GM19351 (cell line): ENCODE data around the gene CABP4.

ENCODE experiments used
- ATAC-seq: cut with Tn5 transposase; IDR thresholded peaks from one replicate; pipeline ENCODE4 v1.9.1; 2021; ENCODE audit warnings: mild to moderate bottlenecking, moderate library complexity; ENCODE audit not compliant: unreplicated experiment

The CABP4 gene

GRCh38 chr11:67494371-67495233 is 39.4 kb downstream of the CABP4 start:
- no peak for ATAC-seq

- ATAC-seq, result no peak
These were observed 40.3 kb downstream of the CABP4 start for GRCh38 chr11:67495234-67496005.

- ATAC-seq, result no peak
These were observed 41.0 kb downstream of the CABP4 start for GRCh38 chr11:67496113-67496512.

- no peak for ATAC-seq
These were observed 42.6 kb downstream of the CABP4 start for GRCh38 chr11:67497656-67498291.

- no peak for ATAC-seq
These were observed 43.4 kb downstream of the CABP4 start for GRCh38 chr11:67498544-67498972.

- no peak for ATAC-seq
These were observed 44.8 kb downstream of the CABP4 start for GRCh38 chr11:67499808-67500483.

GRCh38 chr11:67500484-67500821 is 45.3 kb downstream of the CABP4 start:
- ATAC-seq, result no peak

- ATAC-seq, result no peak
These were observed 45.9 kb downstream of the CABP4 start for GRCh38 chr11:67500831-67501715.

GRCh38 chr11:67501854-67502253 is 46.7 kb downstream of the CABP4 start:
- ATAC-seq, result no peak

GRCh38 chr11:67502328-67502979 is 47.3 kb downstream of the CABP4 start:
- no peak for ATAC-seq

- no peak for ATAC-seq
These were observed 48.2 kb downstream of the CABP4 start for GRCh38 chr11:67503119-67504004.

GRCh38 chr11:67504005-67504949 is 49.1 kb downstream of the CABP4 start:
- ATAC-seq, result no peak

GRCh38 chr11:67504950-67505581 is 49.9 kb downstream of the CABP4 start, which contains the start of gene PITPNM1:
PITPNM1 (minus strand) TSS chr11:67505363; CDS start chr11:67504180, 1,183 bp downstream.
- no peak for ATAC-seq

- ATAC-seq, result no peak
These were observed 50.6 kb downstream of the CABP4 start for GRCh38 chr11:67505605-67506396.

- ATAC-seq, result no peak
These were observed 51.4 kb downstream of the CABP4 start for GRCh38 chr11:67506426-67507051.
